OCI-LY7 (cell line): ENCODE measurements around the gene MKNK1. TPM values are rescaled to one million over a fixed set of nuclear protein-coding genes. Genes with fewer than 3 reads are reported as not detected.

Experiments
- BruUV-seq: library from RNA; stranded (reverse); fragments of 400-500 nt; replicated peaks from 2 replicates; lab custom pipeline; 2021; lab: Mats Ljungman, UMichigan
- CTCF ChIA-PET: fragments of 300-600 bp; sonication (Branson Sonifier 250); formaldehyde crosslinking; loops from one replicate; lab custom pipeline; 2022; ENCODE audit warnings: antibody characterized with exemption; ENCODE audit not compliant: unreplicated experiment; lab: Charles Lee
- POLR2A ChIA-PET: fragments of 300-600 bp; sonication (Branson Sonifier 250); formaldehyde crosslinking; loops from one replicate; lab custom pipeline; 2022; ENCODE audit warnings: antibody characterized with exemption; lab: Charles Lee
- DNase-seq: peaks from one replicate; pipeline ENCODE4 v3.0.0-alpha.2; 2015; ENCODE audit warnings: low spot score
- H2AFZ ChIP-seq: fragments of 200-600 bp; sonication (generic), shearing (Covaris generic); 2 replicates; pipeline ENCODE4 v1.6.1; 2014; ENCODE audit warnings: mild to moderate bottlenecking, antibody characterized with exemption, low read length, moderate library complexity
- H3K27ac ChIP-seq: fragments of 200-600 bp; sonication (generic); 2 replicates; pipeline ENCODE4 v1.5.1; 2014; ENCODE audit warnings: mixed run types, low read depth, mild to moderate bottlenecking, moderate library complexity, low read length, inconsistent platforms; ENCODE audit not compliant: poor library complexity, severe bottlenecking
- H3K36me3 ChIP-seq: fragments of 200-600 bp; sonication (generic); 2 replicates; pipeline ENCODE4 v1.6.1; 2014; ENCODE audit warnings: mild to moderate bottlenecking, antibody characterized with exemption, low read length, moderate library complexity, mixed read lengths; ENCODE audit not compliant: insufficient read depth
- H3K4me1 ChIP-seq: fragments of 200-600 bp; sonication (generic); 2 replicates; pipeline ENCODE4 v1.5.1; 2014; ENCODE audit warnings: mild to moderate bottlenecking, low read length; ENCODE audit not compliant: insufficient read depth, poor library complexity, severe bottlenecking
- H3K4me2 ChIP-seq: fragments of 200-600 bp; sonication (generic); 2 replicates; pipeline ENCODE4 v1.6.1; 2014; ENCODE audit warnings: mild to moderate bottlenecking, low read length
- H3K4me3 ChIP-seq: fragments of 200-600 bp; sonication (generic); 2 replicates; pipeline ENCODE4 v1.5.1; 2014; ENCODE audit warnings: mild to moderate bottlenecking, low read depth, low read length; ENCODE audit not compliant: poor library complexity, severe bottlenecking
- H3K79me2 ChIP-seq: fragments of 200-600 bp; sonication (generic); 2 replicates; pipeline ENCODE4 v1.6.1; 2016; ENCODE audit warnings: low read depth, mild to moderate bottlenecking, low read length, moderate library complexity, mixed read lengths; ENCODE audit not compliant: insufficient read depth
- H3K9me2 ChIP-seq: fragments of 200-600 bp; sonication (generic); 2 replicates; pipeline ENCODE4 v1.6.1; 2016; ENCODE audit warnings: mild to moderate bottlenecking, low read length, mixed read lengths; ENCODE audit not compliant: insufficient read depth
- H3K9me3 ChIP-seq: fragments of 200-600 bp; sonication (generic); 2 replicates; pipeline ENCODE4 v1.6.1; 2014; ENCODE audit warnings: mild to moderate bottlenecking, mixed run types, low read length, mixed read lengths
- H4K20me1 ChIP-seq: fragments of 200-600 bp; sonication (generic); 2 replicates; pipeline ENCODE4 v1.6.1; 2014; ENCODE audit warnings: mild to moderate bottlenecking, antibody characterized with exemption, low read length, moderate library complexity, mixed read lengths; ENCODE audit not compliant: insufficient read depth
- CTCF ChIP-seq: fragments of 200-600 bp; sonication (generic); conservative IDR thresholded peaks from 2 replicates; pipeline ENCODE4 v1.5.1; 2014; ENCODE audit warnings: mild to moderate bottlenecking, antibody characterized with exemption, low read length, moderate library complexity, mixed read lengths
- EZH2phosphoT487 ChIP-seq: fragments of 200-600 bp; sonication (generic); IDR thresholded peaks from 2 replicates; pipeline ENCODE4 v1.6.1; 2018; ENCODE audit warnings: low read depth, borderline replicate concordance, mild to moderate bottlenecking, mixed run types, antibody characterized with exemption, low read length, moderate library complexity, mixed read lengths
- intact Hi-C: fragments of 100-400 bp; cut with micrococcal nuclease; formaldehyde crosslinking; loops from one replicate; pipeline ENCODE4 v1.10.0; 2022; ENCODE audit not compliant: unreplicated experiment
- total RNA-seq, 2 experiments: library from RNA; depleted of rRNA in 1 of 2; stranded (reverse); fragments of >200 nt in 1 of 2; shearing (Covaris generic) in 1 of 2; gene quantifications; 2 replicates each; pipeline ENCODE4 v1.2.3, GENCODE V29; 2014 to 2022

Gene MKNK1
- total RNA-seq, 2 experiments from 2014 or later: 11.5 to 24.0 TPM

DNA sequence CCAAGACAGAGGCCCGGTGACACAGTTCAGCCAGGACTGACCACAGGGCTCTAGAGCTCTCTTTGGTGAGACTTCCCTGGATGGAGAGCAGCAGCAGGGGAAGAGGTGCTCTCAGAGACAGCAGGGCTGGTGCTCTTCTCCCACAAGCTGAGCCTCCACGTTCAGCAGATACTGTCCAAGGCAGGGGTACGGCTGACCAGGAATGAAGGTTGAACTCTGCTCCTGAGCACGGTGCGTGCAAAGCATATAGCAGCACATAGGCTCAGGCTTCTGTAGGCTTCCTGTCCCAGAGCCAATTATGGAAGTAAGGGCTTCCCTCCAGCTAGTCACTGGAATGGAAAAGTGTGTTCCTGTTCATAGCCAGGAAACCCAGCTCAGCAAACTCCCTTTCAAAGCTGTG is 90.5 kb downstream of the MKNK1 start:
- POLR2A ChIA-PET: no interaction called here
- no peak overlapping the region for H3K4me3 ChIP-seq
- no peak for DNase-seq
- CTCF ChIA-PET: no interaction called here
- H4K20me1 ChIP-seq: no peaks in the 10 kb centered on the region
- no TSS peak for BruUV-seq
- H3K4me1 ChIP-seq: no peaks in the 10 kb centered on the region
- H3K36me3 ChIP-seq: no peaks in the 10 kb centered on the region
- H3K27ac ChIP-seq: no peak overlapping the region
- H3K9me3 ChIP-seq: no peaks in the 10 kb centered on the region
- TF ChIP-seq CTCF (no peak), EZH2phosphoT487 (no peak)
- H2AFZ ChIP-seq: no peak overlapping the region
- no peak overlapping the region for H3K4me2 ChIP-seq
- intact Hi-C loops: no loop called here
- no peaks in the 10 kb centered on the region for H3K79me2 ChIP-seq
- H3K9me2 ChIP-seq: no peaks in the 10 kb centered on the region

- TF ChIP-seq EZH2phosphoT487 (no peak), CTCF (no peak)
- Histone ChIP-seq H3K4me2 (no peak overlapping the region), H3K9me2 (no peaks in the 10 kb centered on the region), H2AFZ (no peak overlapping the region), H3K4me1 (no peaks in the 10 kb centered on the region), H4K20me1 (no peaks in the 10 kb centered on the region), H3K27ac (no peak overlapping the region), H3K4me3 (no peak overlapping the region), H3K79me2 (no peaks in the 10 kb centered on the region), H3K36me3 (no peaks in the 10 kb centered on the region), H3K9me3 (no peaks in the 10 kb centered on the region)
- ChIA-PET POLR2A (no interaction called here), CTCF (no interaction called here)
- intact Hi-C loops: no loop called here
- DNase-seq: no peak
- BruUV-seq: no TSS peak
Measured at GRCh38 chr1:46512792-46513190, 91.3 kb downstream of the MKNK1 start.

GRCh38 chr1:46512135-46512791 is 91.8 kb downstream of the MKNK1 start:
- no TSS peak for BruUV-seq
- Histone ChIP-seq H3K4me1 (no peaks in the 10 kb centered on the region), H3K9me3 (no peaks in the 10 kb centered on the region), H2AFZ (no peak overlapping the region), H3K9me2 (no peaks in the 10 kb centered on the region), H3K79me2 (no peaks in the 10 kb centered on the region), H4K20me1 (no peaks in the 10 kb centered on the region), H3K27ac (no peak overlapping the region), H3K4me3 (no peak overlapping the region), H3K36me3 (no peaks in the 10 kb centered on the region), H3K4me2 (no peak overlapping the region)
- no peak for DNase-seq
- TF ChIP-seq EZH2phosphoT487 (no peak), CTCF (no peak)
- CTCF ChIA-PET: no interaction called here
- intact Hi-C loops: no loop called here
- POLR2A ChIA-PET: no interaction called here
